Activated CD8-positive, alpha-beta memory T cell treated with anti-CD3 and anti-CD28 coated beads, Interleukin-2, amount 50 U/mL, for 48 hours (primary cell): ENCODE data around the gene SYT11.
"Not testable (repeated sequence)": the region's sequence is repeated elsewhere in the genome, so short reads cannot be mapped to it uniquely, and the experiment has no call there.

Experiments used
- DNase-seq: peaks from one replicate; pipeline ENCODE4 v3.0.0-alpha.2; 2020

The SYT11 gene

DNA sequence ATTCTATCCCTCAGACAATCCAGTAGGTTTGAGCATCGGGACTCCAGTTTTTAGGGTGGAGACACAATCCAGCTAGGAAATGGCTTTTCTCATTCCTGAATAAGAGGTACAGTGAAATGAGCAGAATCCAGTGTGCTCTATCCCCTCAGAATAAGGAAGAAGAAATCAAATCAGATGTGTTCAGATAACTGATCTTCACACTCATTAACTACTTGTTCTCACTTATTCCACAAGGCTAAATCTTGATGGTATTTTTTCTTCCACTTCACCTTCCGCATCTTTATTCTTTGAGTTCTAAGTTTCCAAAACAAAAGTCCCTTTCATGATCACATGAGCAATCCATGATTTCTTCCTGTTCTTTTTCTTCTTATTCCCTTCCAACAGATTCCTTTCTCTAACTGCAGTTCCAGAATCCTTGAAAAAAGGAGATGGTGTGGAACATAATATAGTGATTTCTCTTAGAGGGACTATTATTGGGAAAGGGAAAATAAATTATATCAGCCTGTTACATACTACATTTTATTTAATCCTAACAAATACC is 1.7 kb downstream of the SYT11 start:
- no peak for DNase-seq

DNA sequence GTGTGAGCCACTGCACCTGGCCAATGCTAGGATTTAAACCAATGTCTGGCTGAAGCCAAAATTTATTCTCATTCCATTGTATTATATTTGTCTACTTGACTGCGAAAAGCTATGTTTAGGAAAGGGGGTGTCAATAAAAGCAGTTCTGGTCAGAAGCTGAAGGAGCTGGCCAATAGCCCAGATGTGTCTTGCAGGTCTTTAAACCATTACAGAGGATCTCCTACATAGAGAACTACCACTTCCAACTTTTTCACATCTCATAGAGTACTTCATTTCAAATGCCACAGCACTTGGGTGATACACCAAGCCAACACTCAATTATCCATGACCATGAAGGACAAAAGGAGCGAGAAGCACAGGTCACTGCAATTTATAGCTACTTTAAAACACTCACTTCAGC is 2.5 kb downstream of the SYT11 start:
- DNase-seq, result no peak

DNA sequence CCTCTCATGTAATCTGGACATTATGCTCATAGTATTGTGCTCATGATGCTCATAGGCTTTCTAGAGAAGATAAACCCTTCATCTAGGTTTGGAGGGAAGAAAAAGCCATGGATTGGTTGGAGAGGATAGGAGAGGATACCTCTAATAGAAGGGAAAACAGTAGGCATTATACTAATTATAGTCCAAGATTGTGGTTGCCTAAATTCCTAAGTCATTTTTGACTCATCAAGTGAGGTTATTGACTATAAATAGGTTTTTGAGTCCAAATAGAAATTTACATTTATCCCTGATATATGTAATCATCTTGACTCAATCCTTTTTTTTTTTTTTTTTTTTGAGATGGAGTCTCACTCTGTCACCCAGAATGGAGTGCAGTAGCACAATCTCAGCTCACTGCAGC is 5.0 kb downstream of the SYT11 start:
- no peak for DNase-seq

DNA sequence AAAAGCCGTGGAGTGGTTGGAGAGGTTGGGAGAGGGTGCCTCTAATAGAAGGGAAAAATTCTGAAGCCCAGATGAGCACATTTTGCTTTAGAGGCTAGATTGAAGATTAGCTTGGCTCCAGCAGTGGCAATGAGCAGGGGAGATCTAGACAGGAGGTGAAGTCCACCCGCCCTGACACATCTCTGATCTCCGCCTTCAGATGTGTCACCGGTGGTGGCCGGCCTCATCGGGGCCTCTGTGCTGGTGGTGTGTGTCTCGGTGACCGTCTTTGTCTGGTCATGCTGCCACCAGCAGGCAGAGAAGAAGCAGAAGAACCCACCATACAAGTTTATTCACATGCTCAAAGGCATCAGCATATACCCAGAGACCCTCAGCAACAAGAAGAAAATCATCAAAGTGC is 8.4 kb downstream of the SYT11 start:
- DNase-seq, result no peak

DNA sequence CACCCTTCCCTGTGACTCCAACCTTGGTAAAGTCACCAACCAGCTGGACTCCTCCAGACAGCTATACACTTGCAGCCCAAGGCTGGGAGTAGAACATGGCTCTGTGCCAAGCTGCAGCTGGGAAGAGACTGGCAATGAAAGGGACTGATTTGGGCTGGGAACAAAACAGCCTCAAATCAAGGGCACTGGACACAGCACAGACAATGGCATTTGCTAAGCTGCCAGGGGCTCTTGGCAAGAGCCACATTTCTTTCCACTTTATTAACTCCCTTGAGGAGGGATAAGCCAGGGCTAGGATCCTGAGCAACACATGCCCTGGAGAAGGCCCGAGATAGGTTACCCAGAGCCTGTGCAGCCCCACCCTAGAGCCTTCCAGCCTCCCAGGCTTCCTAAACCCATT is 12.0 kb downstream of the SYT11 start:
- DNase-seq, result no peak

DNA sequence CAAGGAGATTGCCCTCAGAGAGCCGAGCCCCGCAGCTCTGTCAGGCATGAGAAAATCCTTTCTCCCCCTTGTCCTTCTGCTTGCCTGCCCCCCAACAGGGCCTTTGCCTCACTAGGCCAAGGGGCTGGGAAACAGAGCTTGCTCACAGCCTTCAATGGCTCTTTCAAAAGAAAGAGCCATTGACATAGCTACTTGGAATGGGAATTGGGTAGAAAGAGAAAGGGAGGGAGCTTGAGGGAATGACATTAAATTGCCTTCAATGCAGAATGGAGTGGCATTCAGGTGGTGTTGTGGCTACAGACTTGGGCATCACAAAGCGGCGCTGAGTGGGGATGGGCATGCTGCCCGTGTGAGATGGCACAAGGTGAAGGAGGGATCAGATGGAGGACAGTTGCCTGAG is 13.2 kb downstream of the SYT11 start:
- DNase-seq, result no peak

DNA sequence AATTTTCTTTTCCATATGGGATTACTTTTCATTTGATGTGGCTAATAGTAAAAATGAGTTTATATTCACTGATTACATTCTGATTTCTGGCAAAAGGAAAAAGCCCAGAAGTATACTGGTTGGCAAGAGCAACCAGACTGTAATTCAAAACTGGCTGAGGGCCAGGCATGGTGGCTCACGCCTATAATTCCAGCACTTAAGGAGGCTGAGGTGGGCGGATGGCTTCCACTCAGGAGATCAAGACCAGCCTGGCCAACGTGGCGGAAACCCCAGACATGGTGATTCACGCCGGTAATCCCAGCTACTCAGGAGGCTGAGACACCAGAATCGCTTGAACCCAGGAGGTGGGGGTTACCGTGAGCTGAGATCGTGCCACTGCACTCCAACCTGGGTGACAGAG is 14.5 kb downstream of the SYT11 start:
- no peak for DNase-seq

DNA sequence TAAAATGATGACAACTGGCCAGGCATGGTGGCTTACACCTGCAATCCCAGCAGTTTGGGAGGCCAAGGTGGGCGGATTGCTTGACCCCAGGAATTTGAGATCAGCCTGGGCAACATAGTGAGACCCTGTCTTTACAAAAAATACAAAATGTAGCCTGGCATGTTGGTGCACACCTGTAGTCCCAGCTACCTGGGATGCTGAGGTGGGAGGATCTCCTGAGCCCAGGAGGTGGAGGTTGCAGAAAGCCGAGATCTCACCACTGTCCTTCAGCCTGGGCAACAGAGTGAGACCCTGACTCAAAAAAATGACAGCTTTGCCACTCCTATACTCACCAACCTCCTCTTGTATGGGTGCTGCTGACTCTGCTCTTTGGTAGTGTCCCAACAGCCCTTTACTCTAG is 18.6 kb downstream of the SYT11 start:
- no peak for DNase-seq

DNA sequence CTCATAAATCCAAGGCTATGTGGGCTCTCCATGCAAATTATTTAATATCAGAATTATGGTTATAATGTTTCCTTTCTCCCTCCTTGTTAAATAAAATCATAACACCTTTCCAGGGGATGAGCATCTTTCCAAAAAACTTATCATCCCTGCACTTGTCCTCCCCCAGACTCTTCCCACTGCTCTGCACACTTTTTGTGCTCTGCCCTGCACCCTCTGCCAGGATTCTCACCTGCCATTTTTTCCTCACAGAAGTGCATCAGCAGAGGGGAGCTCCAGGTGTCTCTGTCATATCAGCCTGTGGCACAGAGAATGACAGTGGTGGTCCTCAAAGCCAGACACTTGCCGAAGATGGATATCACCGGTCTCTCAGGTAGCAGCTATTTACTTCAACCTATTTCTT is 20.9 kb downstream of the SYT11 start:
- no peak for DNase-seq

DNA sequence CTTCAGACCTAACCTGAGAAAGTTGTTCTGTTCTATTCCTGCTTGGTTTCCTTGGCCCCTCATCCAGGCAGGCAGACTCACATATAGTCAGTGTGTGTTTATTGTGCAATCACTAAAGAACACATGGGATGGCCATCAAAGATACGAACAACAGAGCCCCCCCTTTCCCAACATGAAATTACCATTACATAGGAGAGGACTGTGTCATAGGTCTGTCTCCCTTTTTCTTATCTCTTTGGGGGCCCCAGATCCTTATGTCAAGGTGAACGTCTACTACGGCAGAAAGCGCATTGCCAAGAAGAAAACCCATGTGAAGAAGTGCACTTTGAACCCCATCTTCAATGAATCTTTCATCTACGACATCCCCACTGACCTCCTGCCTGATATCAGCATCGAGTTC is 21.6 kb downstream of the SYT11 start:
- no peak for DNase-seq

DNA sequence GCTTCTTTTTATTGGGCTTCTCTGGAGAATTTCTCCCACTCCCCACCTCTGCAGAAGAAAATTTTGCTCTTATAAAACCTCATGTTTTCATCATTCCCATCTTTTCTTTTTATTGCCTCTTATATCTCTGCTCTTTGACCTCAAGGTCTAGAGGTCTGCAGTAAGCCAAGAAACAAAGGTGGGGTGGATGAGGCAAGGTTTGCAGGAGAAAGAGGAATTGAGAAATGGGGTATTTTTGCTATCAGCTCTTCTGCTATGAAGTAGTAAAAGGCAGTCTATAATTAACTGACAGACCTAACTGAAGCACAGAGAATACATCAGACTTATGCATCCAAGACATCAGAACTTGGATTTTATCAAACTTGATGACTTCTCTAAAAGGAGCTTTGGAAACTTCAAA is 22.9 kb downstream of the SYT11 start:
- DNase-seq, result no peak

DNA sequence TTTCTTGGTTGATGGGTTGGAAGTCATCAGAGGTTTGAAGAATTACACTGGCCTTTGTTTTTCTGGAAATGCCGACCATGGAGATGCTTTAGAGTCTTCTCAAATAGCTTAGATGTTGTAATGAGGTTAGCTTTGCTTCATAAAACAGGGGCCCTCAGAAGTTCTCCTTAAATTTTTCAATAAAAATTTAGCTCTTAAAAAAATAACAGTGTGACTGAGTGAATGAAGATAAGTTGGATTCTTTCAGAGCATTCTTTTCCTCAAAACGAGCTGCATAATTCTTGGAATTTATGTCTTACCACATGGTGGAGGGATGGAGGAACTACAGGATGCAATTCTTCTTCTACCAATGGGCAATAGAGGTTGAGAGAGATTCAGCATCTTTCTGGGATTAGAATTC is 23.4 kb downstream of the SYT11 start:
- DNase-seq, result no peak

DNA sequence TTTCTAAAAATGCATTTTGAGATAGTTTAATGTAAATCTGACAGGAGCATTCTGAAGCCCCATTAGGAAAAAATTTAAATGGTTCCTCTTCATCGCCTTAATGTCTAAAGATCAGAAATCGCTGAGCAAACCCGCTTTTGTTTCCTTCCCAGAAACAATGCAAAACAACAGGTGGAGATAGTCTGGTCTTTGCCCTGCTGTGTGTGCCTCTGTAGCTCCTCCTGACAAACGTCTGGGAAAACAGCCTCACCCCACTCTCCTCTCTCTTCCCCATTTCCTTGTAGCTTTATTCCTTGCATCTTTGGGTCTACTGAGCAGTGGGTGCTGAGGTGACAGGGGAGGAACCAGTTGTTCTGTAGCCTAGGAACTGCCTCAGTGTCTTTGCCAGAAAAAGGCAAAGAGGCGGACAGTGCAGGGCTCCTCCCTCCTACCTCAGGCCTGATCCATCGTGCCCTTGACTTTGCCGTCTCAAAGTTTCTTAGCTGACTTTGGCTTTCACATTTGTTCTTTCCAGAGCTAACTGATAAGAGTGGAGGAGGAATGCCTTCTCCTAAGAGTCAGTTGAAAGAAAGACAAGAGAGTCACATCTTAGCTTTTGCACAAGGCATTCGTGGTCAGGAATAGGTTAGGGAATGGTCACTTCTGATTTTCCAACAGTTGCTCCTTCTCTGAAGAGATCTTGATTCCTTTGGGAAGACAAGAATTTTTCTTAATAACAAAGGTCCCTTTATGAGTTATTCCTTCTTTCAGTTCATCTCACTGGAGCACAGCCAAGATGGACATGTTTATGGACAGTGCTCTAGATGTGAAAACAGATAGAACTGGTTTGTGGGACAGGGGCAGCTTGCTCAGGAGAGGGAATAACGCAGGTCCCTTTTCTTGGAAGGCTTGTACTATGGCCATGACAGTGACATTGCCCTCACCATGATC is 24.9 kb downstream of the SYT11 start:
- DNase-seq, result no peak

DNA sequence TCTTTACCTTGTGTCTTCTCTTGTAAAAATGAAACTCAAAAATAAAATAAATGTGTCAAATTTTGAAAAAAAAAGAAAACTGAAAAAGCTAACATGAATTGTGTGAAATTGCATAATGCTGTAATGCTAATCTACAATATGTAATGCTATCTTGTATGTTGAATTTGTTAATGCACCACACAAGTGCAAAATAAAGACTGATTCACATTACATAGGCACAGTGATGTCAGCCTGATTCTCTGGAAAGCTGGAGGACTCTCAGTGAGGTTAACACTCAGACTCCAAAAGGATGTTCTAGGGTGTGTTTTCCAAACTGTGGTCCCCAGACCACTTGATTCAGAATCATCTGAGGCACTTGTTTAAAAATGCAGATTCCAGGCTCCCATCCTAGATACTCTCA is 25.6 kb downstream of the SYT11 start:
- DNase-seq, result no peak

DNA sequence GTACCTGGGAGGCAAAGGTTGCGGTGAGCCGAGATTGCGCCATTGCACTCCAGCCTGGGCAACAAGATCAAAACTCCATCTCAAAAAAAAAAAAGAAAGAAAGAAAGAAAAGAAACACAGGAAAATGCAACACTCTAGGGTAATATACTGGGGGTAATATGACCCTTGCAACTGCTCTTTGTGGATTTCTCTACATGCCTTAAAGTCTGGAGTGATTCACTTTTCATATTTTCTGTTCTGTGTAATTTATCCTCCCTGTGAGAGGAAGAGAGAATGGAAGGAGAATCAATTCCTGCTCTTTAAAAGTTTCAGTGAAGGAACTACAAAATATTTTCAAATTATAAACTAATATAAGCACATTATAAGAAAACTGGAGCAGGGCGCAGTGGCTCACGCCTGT is 29.1 kb downstream of the SYT11 start:
- no peak for DNase-seq

DNA sequence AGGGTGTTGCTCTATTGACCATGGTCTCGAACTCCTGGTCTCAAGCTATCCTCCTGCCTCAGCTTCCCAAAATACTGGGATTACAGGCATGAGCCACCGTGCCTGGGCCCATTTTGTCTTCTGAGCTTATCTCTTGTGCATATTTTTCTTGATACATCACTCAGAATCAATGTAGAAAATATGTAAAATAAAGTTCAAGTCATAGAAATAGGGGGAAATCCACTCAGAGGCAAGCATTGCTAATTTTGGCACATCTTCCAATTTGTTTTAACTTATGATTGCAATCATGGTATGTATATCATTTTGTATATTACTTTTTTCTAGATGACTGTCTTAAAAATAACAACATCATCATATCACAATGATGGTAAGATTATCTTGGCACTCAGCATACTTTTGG is 30.2 kb downstream of the SYT11 start:
- no peak for DNase-seq

DNA sequence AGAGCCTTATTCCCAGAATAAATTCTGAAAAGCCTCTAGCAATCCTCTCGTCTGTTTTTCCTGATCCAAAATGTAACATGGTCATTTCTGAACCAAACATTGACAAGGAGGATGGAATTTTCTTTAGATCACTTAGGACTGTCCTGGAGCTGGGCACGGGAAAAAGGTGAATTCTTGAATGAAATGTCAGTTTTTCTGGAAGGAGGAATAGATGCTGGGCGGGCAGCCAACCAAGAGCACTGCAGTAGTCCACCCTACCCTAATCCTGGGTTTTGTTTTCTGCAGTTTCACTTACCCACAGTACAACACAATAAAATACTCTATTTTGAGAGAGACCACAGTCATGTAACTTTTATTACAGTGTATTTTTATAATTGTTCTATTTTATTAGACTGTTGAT is 30.9 kb downstream of the SYT11 start:
- no peak for DNase-seq

DNA sequence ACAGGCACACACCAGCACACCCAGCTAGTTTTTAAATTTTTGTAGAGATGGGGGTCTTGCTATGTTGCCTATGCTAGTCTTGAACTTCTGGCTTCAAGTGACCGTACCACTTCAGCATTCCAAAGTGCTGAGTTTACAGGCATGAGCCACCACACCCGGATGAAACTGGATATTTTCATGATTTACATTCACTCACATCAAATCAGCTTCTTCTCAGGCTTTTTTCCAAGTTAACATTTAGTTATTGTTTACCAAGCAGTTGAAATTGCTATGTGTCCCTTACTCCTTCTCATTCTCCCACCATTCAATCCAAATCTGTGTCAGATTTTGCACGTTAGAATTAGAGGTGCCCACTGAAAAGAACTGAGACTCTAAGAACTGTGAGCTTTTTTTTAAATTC is 33.4 kb downstream of the SYT11 start:
- DNase-seq, result no peak

DNA sequence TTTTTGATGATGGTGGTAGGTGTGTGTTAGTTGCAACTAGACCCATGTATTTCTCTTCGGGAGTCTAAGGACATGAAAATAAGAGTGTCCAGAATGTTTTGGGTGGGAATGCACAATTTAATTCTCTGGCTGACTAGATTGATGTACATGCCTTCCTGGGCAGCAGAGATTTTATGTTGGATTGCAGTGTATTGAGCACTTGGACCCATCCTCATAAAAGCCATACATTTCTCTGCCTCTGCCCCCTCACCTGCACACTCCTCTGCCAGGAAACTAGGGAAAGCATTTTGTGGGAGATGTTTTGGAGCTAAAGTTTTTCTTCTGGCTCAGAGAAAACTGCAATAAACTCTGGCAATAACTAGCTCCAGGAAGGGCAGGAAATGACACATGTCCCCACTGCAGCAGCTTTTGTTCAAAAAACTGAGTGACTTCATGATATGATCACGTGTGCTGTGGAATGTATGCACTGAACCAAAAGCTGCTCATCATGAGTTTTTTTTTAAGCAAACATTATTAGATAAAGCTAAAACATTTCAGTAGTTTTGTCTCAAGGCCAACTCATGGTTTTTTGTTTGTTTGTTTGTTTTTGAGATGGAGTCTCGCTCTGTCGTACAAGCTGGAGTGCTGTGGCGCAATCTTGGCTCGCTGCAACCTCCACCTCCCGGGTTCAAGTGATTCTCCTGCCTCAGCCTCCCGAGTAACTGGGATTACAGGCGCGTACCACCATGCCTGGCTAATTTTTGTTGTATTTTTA is 34.2 kb downstream of the SYT11 start:
- DNase-seq, result no peak

DNA sequence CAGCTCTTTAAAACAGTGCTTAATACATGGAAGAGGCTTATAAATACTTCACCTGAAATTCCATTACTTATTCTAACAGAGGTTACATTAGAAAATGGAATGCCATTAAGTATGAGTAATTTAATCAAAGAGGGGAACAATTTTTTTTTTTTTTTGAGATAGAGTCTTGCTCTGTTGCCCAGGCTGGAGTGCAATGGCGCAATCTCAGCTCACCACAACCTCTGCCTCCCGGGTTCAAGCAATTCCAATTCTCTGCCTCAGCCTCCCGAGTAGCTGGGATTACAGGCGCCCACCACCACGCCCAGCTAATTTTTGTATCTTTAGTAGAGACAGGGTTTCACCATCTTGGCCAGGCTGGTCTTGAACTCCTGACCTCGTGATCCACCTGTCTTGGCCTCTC is 36.2 kb downstream of the SYT11 start:
- DNase-seq, result not testable (repeated sequence)

DNA sequence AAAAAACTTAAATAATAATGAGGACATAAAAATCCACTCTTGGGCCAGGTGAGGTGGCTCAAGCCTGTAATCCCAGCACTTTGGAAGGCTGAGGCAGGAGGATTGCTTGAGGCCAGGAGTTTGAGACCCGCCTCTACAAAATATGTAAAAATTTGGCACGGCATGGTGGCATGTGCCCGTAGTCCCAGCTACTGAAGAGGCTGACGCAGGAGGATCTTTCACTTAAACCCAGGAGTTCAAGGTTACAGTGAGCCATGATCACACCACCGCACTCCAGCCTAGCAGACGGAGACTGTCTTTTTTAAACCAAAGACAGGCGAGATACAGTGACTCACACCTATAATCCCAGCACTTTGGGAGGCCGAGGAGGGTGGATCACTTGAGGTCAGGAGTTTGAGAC is 37.1 kb downstream of the SYT11 start:
- DNase-seq, result not testable (repeated sequence)

DNA sequence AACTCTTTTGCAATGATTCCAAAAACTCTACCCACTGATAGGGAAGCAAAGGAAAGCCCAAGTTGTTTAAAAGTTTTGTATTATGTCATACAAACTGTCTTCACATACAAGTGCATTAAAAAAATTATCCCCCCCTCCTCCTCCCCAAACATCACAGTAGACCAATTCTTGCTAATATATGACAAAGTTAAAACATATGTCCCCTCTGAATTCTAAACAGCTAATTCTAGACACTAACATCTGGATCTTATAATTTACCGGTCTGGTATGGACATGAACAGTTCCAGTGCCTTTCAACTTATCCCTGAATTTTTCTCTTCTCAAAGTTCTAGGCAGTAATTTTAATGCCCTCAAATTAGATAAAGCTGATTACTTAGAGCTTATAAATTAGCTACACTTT is 38.4 kb downstream of the SYT11 start:
- no peak for DNase-seq

DNA sequence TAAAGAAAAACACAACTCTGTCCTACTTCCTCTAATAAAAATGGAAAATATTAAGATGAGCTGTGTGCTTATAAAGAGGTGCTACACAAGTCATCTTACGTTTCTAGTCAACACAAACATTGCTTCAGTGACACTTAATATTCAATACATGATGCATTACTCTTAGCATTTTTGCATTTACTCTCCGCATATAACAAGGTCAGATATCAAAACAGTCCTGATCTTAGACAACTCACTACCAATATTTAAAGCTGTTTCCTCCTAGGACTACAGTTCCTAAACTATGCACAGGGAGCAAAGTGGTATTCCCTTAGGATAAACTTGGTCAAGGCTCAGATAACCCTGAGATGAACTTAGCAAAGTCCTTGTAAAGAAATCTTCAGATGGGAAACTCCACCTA is 39.5 kb downstream of the SYT11 start:
- DNase-seq, result no peak

DNA sequence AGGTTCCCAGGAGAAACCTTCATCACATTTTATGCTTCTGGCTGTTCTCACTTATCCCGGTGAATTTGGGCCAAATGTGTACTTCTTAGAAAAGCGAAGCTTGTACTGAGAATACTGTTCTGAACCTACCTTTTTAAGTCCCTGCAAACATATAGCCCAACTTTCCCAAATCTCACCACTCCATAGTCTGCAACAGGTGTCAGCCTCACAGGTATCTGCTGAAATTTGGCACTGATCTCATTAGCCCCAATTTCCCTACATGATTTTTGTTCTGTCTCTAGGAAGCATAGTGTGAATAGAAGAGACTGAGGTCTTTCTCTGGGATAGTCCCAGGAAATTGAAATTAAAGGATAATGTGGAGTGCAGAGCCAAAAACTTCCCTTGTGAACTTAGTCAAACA is 40.3 kb downstream of the SYT11 start:
- DNase-seq, result no peak
